EH (cell line): Measurements from ENCODE around the gene CDIPT.
A peak's percentile ranks its signal among the peaks of the same experiment; 100 is the strongest.

Experiments
- DNase-seq: peaks from one replicate; pipeline ENCODE4 v3.0.0-alpha.2; 2015; ENCODE audit warnings: low read depth

CDIPT gene

DNA sequence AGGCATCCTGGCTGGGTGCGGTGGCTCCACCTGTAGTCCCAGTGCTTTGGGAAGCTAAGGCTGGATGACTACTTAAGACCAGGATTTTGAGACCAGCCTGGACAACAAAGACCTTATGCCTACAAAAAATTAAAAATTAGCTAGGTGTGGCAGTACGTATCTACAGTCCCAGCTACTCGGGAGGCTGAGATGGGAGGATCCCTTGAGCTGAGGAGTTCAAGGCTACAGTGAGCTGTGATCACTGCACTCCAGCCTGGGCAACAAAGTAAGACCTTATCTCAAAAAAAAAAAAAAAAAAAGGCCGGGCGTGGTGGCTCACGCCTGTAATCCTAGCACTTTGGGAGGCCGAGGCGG, 36.7 kb downstream of the CDIPT start:
- DNase-seq, result no peak

GRCh38 chr16:29825145-29826044, 37.6 kb downstream of the CDIPT start:
- DNase-seq, result peak; percentile 86

DNA sequence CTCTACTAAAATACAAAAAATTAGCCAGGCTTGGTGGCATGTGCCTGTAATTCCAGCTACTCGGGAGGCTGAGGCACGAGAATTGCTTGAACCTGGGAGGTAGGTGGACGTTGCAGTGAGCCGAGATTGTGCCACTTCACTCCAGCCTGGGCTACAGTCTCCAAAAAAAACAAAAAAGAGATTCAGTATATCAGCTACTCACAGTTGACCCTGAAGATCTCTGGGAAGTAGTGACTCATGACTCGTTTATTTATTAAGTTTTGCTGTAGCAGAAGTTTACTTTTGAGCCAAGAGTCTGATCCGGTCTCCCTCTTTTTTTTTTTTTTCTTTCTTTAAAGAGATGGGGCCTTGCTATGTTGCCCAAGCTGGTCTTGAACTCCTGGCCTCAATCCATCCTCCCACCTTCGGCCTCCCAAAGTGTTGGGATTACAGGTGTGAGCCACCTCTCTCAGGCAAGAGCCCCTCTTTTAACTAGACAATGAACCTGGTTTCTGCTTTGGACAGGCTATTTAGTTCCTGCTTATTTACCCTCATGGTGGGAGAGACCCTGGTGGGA, 38.4 kb downstream of the CDIPT start:
- peak; percentile 92 for DNase-seq

- peak; percentile 92 for DNase-seq
These were observed 41.3 kb downstream of the CDIPT start for GRCh38 chr16:29821643-29822115.

- peak; percentile 47 for DNase-seq
These were observed 42.0 kb downstream of the CDIPT start for GRCh38 chr16:29820730-29821642.

DNA sequence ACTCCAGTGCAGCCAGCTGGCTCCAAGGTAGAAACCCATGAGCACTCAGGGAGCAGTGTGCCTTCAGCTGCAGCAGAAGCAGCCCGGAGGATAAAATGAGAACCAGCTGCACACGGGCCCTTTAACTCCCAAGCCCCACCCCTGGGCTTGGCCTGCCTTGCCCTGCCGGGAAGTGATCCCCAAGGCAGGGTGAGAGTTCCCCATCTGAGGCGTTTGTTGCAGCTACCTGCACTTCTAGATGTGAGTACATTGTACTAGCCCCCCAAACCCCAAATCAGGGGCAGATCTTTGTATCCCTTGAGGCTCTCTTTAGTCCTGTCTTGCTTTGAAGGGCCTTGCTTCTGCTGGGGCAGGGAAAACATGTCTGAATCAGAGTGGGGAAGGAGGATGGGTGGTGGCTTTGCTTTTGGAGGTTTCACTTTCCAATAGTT, 42.7 kb downstream of the CDIPT start, which contains the start of gene MVP:
Gene MVP (plus strand): TSS at position 192 of the 431 bp plus-strand sequence. CDS start 10,088 bp downstream, outside the sequence.
- peak; percentile 82 for DNase-seq

DNA sequence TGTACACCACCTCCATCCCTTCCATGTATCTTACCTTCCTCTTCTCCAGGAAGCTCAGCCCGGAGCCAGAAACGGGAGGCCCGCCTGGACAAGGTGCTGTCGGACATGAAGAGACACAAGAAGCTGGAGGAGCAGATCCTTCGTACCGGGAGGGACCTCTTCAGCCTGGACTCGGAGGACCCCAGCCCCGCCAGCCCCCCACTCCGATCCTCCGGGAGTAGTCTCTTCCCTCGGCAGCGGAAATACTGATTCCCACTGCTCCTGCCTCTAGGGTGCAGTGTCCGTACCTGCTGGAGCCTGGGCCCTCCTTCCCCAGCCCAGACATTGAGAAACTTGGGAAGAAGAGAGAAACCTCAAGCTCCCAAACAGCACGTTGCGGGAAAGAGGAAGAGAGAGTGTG, 43.5 kb downstream of the CDIPT start:
- DNase-seq, result no peak

- DNase-seq, result no peak
These were observed 44.9 kb downstream of the CDIPT start for GRCh38 chr16:29818082-29818481.

DNA sequence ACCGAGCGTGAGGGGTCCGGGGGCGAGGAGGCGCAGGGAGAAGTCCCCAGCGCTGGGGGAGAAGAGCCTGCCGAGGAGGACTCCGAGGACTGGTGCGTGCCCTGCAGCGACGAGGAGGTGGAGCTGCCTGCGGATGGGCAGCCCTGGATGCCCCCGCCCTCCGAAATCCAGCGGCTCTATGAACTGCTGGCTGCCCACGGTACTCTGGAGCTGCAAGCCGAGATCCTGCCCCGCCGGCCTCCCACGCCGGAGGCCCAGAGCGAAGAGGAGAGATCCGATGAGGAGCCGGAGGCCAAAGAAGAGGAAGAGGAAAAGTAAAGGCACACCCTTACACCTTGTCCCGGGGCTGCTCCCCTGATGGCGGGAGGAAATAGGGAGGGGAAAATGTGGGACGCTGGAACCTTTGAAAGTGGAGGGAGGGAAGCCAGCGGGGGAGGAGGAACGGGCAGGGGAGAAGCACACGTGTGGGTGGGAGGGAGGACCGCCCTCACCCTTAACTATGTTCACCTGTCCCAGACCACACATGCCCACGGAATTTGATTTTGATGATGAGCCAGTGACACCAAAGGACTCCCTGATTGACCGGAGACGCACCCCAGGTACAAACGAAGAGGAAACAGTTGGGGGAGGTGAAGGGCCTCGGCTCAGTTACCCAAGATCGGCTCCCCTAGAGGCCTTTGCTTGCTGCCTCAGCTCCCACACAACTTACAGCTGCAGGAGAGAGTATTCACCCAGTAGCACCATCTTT, 46.2 kb downstream of the CDIPT start:
- DNase-seq, result peak; percentile 78

GRCh38 chr16:29815793-29816693, 47.0 kb downstream of the CDIPT start, which contains the start of gene PAGR1:
Gene PAGR1, plus strand, starts transcription at chr16:29816152. Its CDS starts 374 bp downstream, at chr16:29816526.
- DNase-seq, result peak; percentile 99

- DNase-seq, result peak; percentile 49
These were observed 47.8 kb downstream of the CDIPT start for GRCh38 chr16:29815032-29815721.

DNA sequence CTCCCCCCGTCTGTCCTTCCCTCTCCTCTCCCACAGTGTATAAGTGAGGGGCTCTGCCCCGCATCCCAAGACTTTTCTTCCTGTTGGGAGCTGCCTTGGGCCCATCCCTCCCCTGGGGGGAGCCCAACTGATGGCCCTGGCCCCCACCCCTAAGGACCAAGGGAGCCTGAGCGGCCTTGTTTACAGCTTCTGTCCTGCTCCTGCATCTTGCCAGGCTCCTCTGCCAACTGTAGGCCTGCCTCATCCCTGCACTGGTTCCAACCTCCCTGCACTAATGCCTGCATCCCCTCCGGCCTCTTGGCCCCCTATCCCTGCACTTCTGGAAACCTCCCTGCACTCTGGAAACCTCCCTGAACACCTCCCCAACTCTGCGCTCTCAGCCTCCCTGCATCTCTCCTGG, 48.4 kb downstream of the CDIPT start:
- no peak for DNase-seq

DNA sequence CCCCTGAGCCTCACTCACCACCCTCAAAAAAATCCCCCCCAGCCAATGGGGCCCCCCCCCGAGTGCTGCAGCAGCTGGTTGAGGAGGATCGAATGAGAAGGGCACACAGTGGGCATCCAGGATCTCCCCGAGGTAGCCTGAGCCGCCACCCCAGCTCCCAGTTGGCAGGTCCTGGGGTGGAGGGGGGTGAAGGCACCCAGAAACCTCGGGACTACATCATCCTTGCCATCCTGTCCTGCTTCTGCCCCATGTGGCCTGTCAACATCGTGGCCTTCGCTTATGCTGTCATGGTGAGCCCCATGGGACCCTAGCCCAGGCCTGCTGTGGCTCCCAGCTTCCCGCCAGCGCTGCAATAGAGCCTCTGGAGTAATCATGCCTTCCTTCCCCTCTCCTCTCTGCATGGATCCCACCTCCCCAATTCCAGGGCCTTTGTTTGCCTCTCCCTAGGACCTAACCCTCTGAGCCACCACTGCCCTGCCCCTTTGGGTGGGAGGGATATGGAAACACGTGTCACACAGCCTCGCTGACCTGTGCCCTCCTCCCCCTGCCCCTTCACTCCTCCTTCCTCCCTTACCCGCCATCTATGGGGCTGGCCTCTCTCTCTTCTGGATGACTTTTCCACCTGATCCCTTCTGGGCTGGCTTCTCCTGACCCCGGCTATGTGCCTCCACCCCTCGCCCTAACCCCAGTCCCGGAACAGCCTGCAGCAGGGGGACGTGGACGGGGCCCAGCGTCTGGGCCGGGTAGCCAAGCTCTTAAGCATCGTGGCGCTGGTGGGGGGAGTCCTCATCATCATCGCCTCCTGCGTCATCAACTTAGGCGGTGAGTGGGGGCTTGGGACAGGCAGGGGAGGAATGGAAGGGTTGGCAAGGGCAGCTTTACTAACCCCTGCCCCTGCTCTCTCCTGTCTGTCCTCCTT, 49.1 kb downstream of the CDIPT start:
- no peak for DNase-seq

- no peak for DNase-seq
These were observed 50.0 kb downstream of the CDIPT start for GRCh38 chr16:29812754-29813643.

DNA sequence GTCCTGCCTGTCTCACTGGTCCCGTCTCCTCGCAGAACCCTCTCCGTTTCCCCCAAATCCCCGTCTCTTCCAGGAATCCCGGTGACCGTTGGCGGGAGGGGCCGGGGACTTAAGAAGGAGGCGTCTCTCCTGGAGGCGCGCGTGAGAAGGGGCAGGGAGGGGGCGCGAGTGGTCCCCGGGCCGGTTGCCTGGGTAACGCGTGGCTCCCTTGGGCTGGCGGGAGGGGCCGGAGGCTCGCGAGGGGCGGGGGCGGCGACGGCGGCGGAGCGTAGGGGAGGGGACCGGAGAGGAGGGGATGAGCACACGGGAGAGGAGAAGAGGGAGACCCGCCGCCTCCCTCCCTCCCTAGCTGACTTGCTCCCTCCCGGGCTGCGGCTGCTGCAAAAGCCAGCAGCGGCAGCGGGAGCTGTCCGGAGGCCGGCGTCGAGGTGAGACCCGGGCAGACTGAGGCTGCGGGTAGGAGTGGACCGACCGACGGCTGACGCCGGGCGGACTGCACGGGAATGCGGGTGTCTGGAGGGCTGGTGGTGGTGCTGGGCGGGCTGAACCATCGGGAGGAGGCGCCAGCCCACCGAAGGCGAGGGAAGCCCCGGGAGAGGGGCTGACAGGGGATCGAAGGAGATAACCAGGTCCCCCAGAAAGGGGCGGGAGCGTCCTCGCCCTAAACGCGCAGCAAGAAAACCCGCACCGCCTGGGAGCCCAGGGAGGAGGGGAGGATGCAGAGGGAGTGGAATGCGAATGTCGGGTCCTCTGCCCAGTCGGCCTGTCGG, 50.9 kb downstream of the CDIPT start, which contains the start of gene PRRT2:
Gene PRRT2 (plus strand): TSS at position 298 of the 770 bp plus-strand sequence. CDS start 862 bp downstream, outside the sequence.
- DNase-seq, result peak; percentile 57

- DNase-seq, result peak; percentile 99
These were observed 51.7 kb downstream of the CDIPT start for GRCh38 chr16:29811170-29811895.
